HUES48 (cell line): Measurements from ENCODE around the gene NLRP5.

Experiments used
- H3K27ac ChIP-seq: one replicate; pipeline ENCODE4 v1.7.0; 2013; ENCODE audit warnings: low read depth, low read length, inconsistent platforms
- H3K27me3 ChIP-seq: 2 replicates; pipeline ENCODE4 v1.6.1; 2013; ENCODE audit warnings: mild to moderate bottlenecking, low read length; ENCODE audit not compliant: control insufficient read depth, insufficient read depth
- H3K36me3 ChIP-seq: 2 replicates; pipeline ENCODE4 v1.6.1; 2013; ENCODE audit warnings: low read length; ENCODE audit not compliant: control insufficient read depth, insufficient read depth
- H3K4me1 ChIP-seq: 2 replicates; pipeline ENCODE4 v1.6.1; 2013; ENCODE audit warnings: mild to moderate bottlenecking, low read length; ENCODE audit not compliant: control insufficient read depth, insufficient read depth
- H3K4me3 ChIP-seq: 2 replicates; pipeline ENCODE4 v1.5.1; 2013; ENCODE audit warnings: mild to moderate bottlenecking, low read depth, low read length
- H3K9ac ChIP-seq: 2 replicates; pipeline ENCODE4 v1.6.1; 2013; ENCODE audit warnings: mild to moderate bottlenecking, low read depth, low read length, moderate library complexity
- H3K9me3 ChIP-seq: 2 replicates; pipeline ENCODE4 v1.6.1; 2013; ENCODE audit warnings: low read length; ENCODE audit not compliant: control insufficient read depth, insufficient read depth

Gene NLRP5

DNA sequence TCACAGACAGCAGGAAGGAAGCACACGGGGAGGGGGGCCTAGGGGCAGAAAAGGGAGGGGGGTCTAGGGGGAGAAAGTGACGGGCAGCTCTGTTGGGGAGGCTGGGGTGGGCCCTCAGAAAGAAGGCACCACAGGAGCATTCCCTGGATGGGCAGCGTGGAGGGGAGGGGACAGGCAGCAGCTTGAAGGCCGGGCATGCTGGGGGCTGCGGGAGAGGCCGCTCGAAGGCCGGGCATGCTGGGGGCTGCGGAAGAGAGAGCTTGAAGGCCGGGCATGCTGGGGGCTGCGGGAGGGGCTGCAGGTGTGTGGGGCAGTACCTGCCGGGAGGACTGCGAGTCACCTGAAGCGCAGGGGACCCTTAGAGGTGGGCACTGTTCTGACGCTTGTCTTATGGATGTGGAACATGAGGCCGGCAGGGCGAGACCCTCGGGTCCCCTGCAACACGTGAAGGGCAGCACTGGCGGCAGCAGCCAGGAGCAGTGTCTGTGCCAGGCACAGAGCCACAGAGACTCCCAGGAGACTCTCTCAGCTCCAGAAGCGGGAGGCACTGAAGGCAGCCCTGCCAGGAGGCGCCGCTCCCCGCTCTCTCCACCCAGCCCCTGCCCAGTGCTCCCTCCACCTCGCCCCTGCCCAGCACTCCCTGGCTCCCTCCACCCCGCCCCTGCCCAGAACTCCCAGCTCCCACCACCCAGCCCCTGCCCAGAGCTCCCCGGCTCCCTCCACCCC lies 121.2 kb downstream of the NLRP5 start:
- Histone ChIP-seq H3K27ac (no peak overlapping the region), H3K4me3 (no peak overlapping the region), H3K4me1 (peaks cover 45% of the 10 kb centered on the region), H3K9me3 (no peaks in the 10 kb centered on the region), H3K9ac (no peak overlapping the region), H3K36me3 (peaks cover 5% of the 10 kb centered on the region; the same call in 1 of the 2 replicates), H3K27me3 (no peaks in the 10 kb centered on the region)

GRCh38 chr19:56108447-56109195 lies 122.0 kb downstream of the NLRP5 start:
- H3K4me3 ChIP-seq = no peak overlapping the region
- H3K27ac ChIP-seq = no peak overlapping the region
- no peak overlapping the region for H3K9ac ChIP-seq
- H3K36me3 ChIP-seq = no peaks in the 10 kb centered on the region
- no peaks in the 10 kb centered on the region for H3K9me3 ChIP-seq
- H3K27me3 ChIP-seq = no peaks in the 10 kb centered on the region
- peaks cover 53% of the 10 kb centered on the region for H3K4me1 ChIP-seq

GRCh38 chr19:56109226-56109625 lies 122.7 kb downstream of the NLRP5 start:
- Histone ChIP-seq H3K27ac (no peak overlapping the region), H3K36me3 (no peaks in the 10 kb centered on the region), H3K27me3 (no peaks in the 10 kb centered on the region), H3K4me3 (no peak overlapping the region), H3K9ac (no peak overlapping the region), H3K9me3 (no peaks in the 10 kb centered on the region), H3K4me1 (peaks cover 57% of the 10 kb centered on the region)

DNA sequence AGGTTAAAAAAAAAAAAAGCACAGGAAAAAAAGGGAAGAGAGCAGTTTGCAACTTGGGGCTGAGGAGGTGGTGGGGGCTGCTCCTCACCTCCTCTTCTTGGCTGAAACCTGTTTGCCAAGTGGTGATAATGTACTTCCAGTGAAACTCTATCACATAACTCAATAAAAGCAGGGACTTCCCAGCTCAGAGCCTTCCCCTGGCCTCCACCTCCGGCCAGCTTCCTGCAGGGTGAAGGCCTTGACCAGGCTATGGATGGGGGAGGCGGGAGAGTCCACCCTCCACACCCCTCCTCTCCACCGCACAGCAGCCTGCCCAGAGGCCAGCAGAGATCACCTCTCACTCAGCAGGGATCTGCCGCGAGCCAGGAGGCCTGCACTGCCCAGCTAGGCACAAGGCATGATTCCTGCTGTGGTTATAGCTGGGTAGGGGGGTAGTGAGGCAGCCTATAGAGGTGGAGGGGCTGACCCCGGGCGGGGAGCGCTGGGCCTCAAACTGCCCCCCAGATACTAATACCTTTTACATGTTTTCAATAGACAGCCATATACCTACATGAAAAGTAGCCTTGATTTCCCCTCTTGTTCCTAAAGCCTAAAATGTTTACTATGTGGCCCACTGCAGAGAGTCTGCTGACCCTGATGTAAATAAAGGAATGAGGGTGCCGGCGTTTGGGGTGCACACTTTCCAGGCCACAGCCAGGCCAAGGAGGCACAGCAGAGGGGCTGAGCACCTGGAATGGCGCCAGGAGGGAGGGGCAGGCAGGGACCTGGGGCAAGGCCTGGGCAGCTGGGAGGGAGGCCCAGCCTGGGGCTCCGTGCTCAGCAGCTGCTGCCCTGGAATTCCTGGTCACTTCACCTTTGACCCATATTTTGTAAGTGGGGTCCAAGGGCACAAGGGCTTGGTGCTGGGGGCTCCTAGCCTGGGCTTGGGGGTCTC lies 124.2 kb downstream of the NLRP5 start:
- Histone ChIP-seq H3K9ac (no peak overlapping the region), H3K4me3 (no peak overlapping the region), H3K9me3 (no peaks in the 10 kb centered on the region), H3K27ac (peak overlapping the region; percentile 49), H3K36me3 (no peaks in the 10 kb centered on the region), H3K27me3 (no peaks in the 10 kb centered on the region), H3K4me1 (peaks cover 58% of the 10 kb centered on the region)
